Neural progenitor cell (in vitro differentiated cells): Measurements from ENCODE around the gene MSL2.

Experiments used
- EZH2 ChIP-seq: fragments of 200-600 bp; sonication (generic); IDR thresholded peaks from 2 replicates; pipeline ENCODE4 v1.6.1; 2017; ENCODE audit warnings: antibody characterized with exemption, mild to moderate bottlenecking, moderate library complexity
- EZH2phosphoT487 ChIP-seq: fragments of 200-600 bp; sonication (generic); IDR thresholded peaks from 2 replicates; pipeline ENCODE4 v1.6.1; 2017; ENCODE audit warnings: antibody characterized with exemption
- TF ChIP-seq, protein P1 (sequence below): fragments of 200-600 bp; sonication (generic); IDR thresholded peaks from 2 replicates; pipeline ENCODE4 v1.5.1; 2017; ENCODE audit warnings: antibody characterized with exemption, mild to moderate bottlenecking

DNA sequence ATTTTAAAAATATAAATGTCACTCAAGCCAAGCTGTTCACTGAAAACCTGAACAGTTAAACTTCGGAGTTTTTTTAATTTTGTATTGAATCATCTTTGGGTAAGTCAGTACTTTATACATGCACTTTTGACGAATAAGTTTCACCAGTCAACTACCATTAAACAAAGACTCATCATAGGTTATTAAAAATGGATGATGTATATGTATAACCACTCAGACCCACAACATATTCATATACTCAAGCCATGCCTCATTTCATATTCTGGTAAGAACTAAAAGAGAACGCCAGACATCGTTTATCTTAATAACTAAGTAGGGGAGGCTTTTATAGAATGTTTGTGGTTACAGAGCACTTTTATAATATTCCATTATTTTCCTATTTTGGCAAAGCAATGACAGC, 18.3 kb downstream of the MSL2 start:
- TF ChIP-seq, protein P1, sequence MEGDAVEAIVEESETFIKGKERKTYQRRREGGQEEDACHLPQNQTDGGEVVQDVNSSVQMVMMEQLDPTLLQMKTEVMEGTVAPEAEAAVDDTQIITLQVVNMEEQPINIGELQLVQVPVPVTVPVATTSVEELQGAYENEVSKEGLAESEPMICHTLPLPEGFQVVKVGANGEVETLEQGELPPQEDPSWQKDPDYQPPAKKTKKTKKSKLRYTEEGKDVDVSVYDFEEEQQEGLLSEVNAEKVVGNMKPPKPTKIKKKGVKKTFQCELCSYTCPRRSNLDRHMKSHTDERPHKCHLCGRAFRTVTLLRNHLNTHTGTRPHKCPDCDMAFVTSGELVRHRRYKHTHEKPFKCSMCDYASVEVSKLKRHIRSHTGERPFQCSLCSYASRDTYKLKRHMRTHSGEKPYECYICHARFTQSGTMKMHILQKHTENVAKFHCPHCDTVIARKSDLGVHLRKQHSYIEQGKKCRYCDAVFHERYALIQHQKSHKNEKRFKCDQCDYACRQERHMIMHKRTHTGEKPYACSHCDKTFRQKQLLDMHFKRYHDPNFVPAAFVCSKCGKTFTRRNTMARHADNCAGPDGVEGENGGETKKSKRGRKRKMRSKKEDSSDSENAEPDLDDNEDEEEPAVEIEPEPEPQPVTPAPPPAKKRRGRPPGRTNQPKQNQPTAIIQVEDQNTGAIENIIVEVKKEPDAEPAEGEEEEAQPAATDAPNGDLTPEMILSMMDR, result no peak
- TF ChIP-seq EZH2, result no peak
- TF ChIP-seq EZH2phosphoT487, result no peak
